Measurements from ENCODE around the gene CEP250.

Gene CEP250

DNA sequence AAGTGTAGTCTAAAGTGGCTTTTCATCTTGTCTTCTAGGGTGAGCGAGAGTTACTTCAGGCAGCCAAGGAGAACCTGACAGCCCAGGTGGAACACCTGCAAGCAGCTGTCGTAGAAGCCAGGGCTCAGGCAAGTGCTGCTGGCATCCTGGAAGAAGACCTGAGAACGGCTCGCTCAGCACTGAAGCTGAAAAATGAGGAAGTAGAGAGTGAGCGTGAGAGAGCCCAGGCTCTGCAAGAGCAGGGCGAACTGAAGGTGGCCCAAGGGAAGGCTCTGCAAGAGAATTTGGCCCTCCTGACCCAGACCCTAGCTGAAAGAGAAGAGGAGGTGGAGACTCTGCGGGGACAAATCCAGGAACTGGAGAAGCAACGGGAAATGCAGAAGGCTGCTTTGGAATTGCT lies 47.0 kb downstream of the CEP250 start:
- Histone ChIP-seq H3K9me3 (ENCODE audit: insufficient read depth, low read length, severe bottlenecking) (no peaks in the 10 kb centered on the region), H3K4me1 (ENCODE audit: insufficient read depth, low read length) (no peaks in the 10 kb centered on the region), H3K9ac (ENCODE audit: low read depth, low read length) (no peak overlapping the region), H3K79me2 (ENCODE audit: insufficient read depth, low read length) (no peaks in the 10 kb centered on the region), H3K4me2 (ENCODE audit: insufficient read depth, low read length) (no peak overlapping the region), H4K20me1 (ENCODE audit: insufficient read depth, low read length) (0 out of 2 replicates have a peak, but pooled peaks cover 4% of the 10 kb centered on the region), H2AFZ (ENCODE audit: low read depth, low read length) (no peak overlapping the region), H3K4me3 (ENCODE audit: low read depth in 1 of 2, low read length in 2 of 2) (no peak overlapping the region), H3K27ac (ENCODE audit: low read length) (no peak overlapping the region), H3K27me3 (ENCODE audit: insufficient read depth, low read length, poor library complexity) (no peaks in the 10 kb centered on the region), H3K36me3 (ENCODE audit: insufficient read depth, low read length) (peaks cover 95% of the 10 kb centered on the region)
- DNase-seq, result no peak
- no peak for TF ChIP-seq EZH2 (IDR thresholded peaks at IDR 0.05; ENCODE audit: borderline replicate concordance, low read depth, low read length, severe bottlenecking)
- TF ChIP-seq, protein P1, sequence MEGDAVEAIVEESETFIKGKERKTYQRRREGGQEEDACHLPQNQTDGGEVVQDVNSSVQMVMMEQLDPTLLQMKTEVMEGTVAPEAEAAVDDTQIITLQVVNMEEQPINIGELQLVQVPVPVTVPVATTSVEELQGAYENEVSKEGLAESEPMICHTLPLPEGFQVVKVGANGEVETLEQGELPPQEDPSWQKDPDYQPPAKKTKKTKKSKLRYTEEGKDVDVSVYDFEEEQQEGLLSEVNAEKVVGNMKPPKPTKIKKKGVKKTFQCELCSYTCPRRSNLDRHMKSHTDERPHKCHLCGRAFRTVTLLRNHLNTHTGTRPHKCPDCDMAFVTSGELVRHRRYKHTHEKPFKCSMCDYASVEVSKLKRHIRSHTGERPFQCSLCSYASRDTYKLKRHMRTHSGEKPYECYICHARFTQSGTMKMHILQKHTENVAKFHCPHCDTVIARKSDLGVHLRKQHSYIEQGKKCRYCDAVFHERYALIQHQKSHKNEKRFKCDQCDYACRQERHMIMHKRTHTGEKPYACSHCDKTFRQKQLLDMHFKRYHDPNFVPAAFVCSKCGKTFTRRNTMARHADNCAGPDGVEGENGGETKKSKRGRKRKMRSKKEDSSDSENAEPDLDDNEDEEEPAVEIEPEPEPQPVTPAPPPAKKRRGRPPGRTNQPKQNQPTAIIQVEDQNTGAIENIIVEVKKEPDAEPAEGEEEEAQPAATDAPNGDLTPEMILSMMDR (IDR thresholded peaks at IDR 0.05; ENCODE audit: borderline replicate concordance, extremely low read depth, low read length, poor library complexity, severe bottlenecking), result no peak
- ATAC-seq (ENCODE audit: insufficient read depth, low read depth), result no peak

DNA sequence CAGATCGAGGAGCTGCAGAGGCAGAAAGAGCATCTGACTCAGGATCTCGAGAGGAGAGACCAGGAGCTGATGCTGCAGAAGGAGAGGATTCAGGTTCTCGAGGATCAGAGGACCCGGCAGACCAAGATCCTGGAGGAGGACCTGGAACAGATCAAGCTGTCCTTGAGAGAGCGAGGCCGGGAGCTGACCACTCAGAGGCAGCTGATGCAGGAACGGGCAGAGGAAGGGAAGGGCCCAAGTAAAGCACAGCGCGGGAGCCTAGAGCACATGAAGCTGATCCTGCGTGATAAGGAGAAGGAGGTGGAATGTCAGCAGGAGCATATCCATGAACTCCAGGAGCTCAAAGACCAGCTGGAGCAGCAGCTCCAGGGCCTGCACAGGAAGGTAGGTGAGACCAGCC lies 47.9 kb downstream of the CEP250 start:
- no peak overlapping the region for H3K4me3 ChIP-seq (ENCODE audit: low read depth in 1 of 2, low read length in 2 of 2)
- H3K9ac ChIP-seq (ENCODE audit: low read depth, low read length), result no peak overlapping the region
- no peak for TF ChIP-seq EZH2 (IDR thresholded peaks at IDR 0.05; ENCODE audit: borderline replicate concordance, low read depth, low read length, severe bottlenecking)
- TF ChIP-seq, protein P1 (IDR thresholded peaks at IDR 0.05; ENCODE audit: borderline replicate concordance, extremely low read depth, low read length, poor library complexity, severe bottlenecking), result no peak
- H3K4me1 ChIP-seq (ENCODE audit: insufficient read depth, low read length), result no peaks in the 10 kb centered on the region
- H3K27me3 ChIP-seq (ENCODE audit: insufficient read depth, low read length, poor library complexity), result no peaks in the 10 kb centered on the region
- H2AFZ ChIP-seq (ENCODE audit: low read depth, low read length), result no peak overlapping the region
- 0 out of 2 replicates have a peak, but pooled peaks cover 4% of the 10 kb centered on the region for H4K20me1 ChIP-seq (ENCODE audit: insufficient read depth, low read length)
- H3K4me2 ChIP-seq (ENCODE audit: insufficient read depth, low read length), result no peak overlapping the region
- peaks cover 95% of the 10 kb centered on the region for H3K36me3 ChIP-seq (ENCODE audit: insufficient read depth, low read length)
- H3K9me3 ChIP-seq (ENCODE audit: insufficient read depth, low read length, severe bottlenecking), result no peaks in the 10 kb centered on the region
- ATAC-seq (ENCODE audit: insufficient read depth, low read depth) (no peak), DNase-seq (no peak)
- H3K27ac ChIP-seq (ENCODE audit: low read length), result peak overlapping the region; percentile 0; the same call in 1 of the 2 replicates
- no peaks in the 10 kb centered on the region for H3K79me2 ChIP-seq (ENCODE audit: insufficient read depth, low read length)

DNA sequence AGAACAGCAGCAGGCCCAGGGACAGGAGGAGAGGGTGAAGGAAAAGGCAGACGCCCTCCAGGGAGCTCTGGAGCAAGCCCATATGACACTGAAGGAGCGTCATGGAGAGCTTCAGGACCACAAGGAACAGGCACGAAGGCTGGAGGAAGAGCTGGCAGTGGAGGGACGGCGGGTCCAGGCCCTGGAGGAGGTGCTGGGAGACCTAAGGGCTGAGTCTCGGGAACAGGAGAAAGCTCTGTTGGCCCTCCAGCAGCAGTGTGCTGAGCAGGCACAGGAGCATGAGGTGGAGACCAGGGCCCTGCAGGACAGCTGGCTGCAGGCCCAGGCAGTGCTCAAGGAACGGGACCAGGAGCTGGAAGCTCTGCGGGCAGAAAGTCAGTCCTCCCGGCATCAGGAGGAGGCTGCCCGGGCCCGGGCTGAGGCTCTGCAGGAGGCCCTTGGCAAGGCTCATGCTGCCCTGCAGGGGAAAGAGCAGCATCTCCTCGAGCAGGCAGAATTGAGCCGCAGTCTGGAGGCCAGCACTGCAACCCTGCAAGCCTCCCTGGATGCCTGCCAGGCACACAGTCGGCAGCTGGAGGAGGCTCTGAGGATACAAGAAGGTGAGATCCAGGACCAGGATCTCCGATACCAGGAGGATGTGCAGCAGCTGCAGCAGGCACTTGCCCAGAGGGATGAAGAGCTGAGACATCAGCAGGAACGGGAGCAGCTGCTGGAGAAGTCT lies 48.6 kb downstream of the CEP250 start:
- H3K4me3 ChIP-seq (ENCODE audit: low read depth in 1 of 2, low read length in 2 of 2), result no peak overlapping the region
- H3K27me3 ChIP-seq (ENCODE audit: insufficient read depth, low read length, poor library complexity), result no peaks in the 10 kb centered on the region
- TF ChIP-seq, protein P1 (IDR thresholded peaks at IDR 0.05; ENCODE audit: borderline replicate concordance, extremely low read depth, low read length, poor library complexity, severe bottlenecking), result no peak
- no peak for TF ChIP-seq EZH2 (IDR thresholded peaks at IDR 0.05; ENCODE audit: borderline replicate concordance, low read depth, low read length, severe bottlenecking)
- 0 out of 2 replicates have a peak, but pooled peaks cover 4% of the 10 kb centered on the region for H4K20me1 ChIP-seq (ENCODE audit: insufficient read depth, low read length)
- DNase-seq (no peak), ATAC-seq (ENCODE audit: insufficient read depth, low read depth) (no peak)
- peaks cover 95% of the 10 kb centered on the region for H3K36me3 ChIP-seq (ENCODE audit: insufficient read depth, low read length)
- H3K4me1 ChIP-seq (ENCODE audit: insufficient read depth, low read length), result no peaks in the 10 kb centered on the region
- no peaks in the 10 kb centered on the region for H3K79me2 ChIP-seq (ENCODE audit: insufficient read depth, low read length)
- no peak overlapping the region for H3K27ac ChIP-seq (ENCODE audit: low read length)
- H3K9me3 ChIP-seq (ENCODE audit: insufficient read depth, low read length, severe bottlenecking), result no peaks in the 10 kb centered on the region
- H3K4me2 ChIP-seq (ENCODE audit: insufficient read depth, low read length), result no peak overlapping the region
- no peak overlapping the region for H3K9ac ChIP-seq (ENCODE audit: low read depth, low read length)
- H2AFZ ChIP-seq (ENCODE audit: low read depth, low read length), result no peak overlapping the region

Data from DND-41 (cell line).